MV-4-11 (cell line): ENCODE measurements around the gene VPS13D.
"Not testable (repeated sequence)": the region's sequence is repeated elsewhere in the genome, so short reads cannot be mapped to it uniquely, and the experiment has no call there.

Experiments
- DNase-seq: peaks from one replicate; lab custom pipeline; 2025; lab: John Stamatoyannopoulos, UW

VPS13D gene

GRCh38 chr1:12200208-12200607, 29.6 kb upstream of the VPS13D start:
- DNase-seq: no peak

GRCh38 chr1:12201352-12202189, 28.3 kb upstream of the VPS13D start:
- DNase-seq: no peak

GRCh38 chr1:12202190-12202497, 27.7 kb upstream of the VPS13D start:
- DNase-seq: no peak

GRCh38 chr1:12202577-12202976, 27.3 kb upstream of the VPS13D start:
- no peak for DNase-seq

GRCh38 chr1:12203216-12204007, 26.4 kb upstream of the VPS13D start:
- no peak for DNase-seq

GRCh38 chr1:12204140-12204539, 25.7 kb upstream of the VPS13D start:
- no peak for DNase-seq

- DNase-seq: no peak
Observed at GRCh38 chr1:12204754-12205658, 24.8 kb upstream of the VPS13D start.

- no peak for DNase-seq
Observed at GRCh38 chr1:12206238-12206637, 23.6 kb upstream of the VPS13D start.

- DNase-seq: no peak
Observed at GRCh38 chr1:12206792-12207424, 22.9 kb upstream of the VPS13D start.

- DNase-seq: no peak
Observed at GRCh38 chr1:12208271-12208670, 21.6 kb upstream of the VPS13D start.

GRCh38 chr1:12208764-12209494, 20.9 kb upstream of the VPS13D start:
- peak; percentile 57 for DNase-seq

GRCh38 chr1:12209495-12209832, 20.4 kb upstream of the VPS13D start:
- no peak for DNase-seq

- no peak for DNase-seq
Observed at GRCh38 chr1:12215118-12215961, 14.5 kb upstream of the VPS13D start.

GRCh38 chr1:12219800-12220199, 10.0 kb upstream of the VPS13D start:
- DNase-seq: no peak

- no peak for DNase-seq
Observed at GRCh38 chr1:12220890-12221289, 8.9 kb upstream of the VPS13D start.

- DNase-seq: not testable (repeated sequence)
Observed at GRCh38 chr1:12222700-12223099, 7.1 kb upstream of the VPS13D start.

GRCh38 chr1:12224092-12224491, 5.7 kb upstream of the VPS13D start:
- not testable (repeated sequence) for DNase-seq

GRCh38 chr1:12228979-12229378, 851 bp upstream of the VPS13D start:
- DNase-seq: no peak

- no peak for DNase-seq
Observed at GRCh38 chr1:12229386-12229834, 420 bp upstream of the VPS13D start.

- DNase-seq: no peak
Observed at GRCh38 chr1:12230549-12231275, 882 bp downstream of the VPS13D start.
